ENCODE measurements around the gene TSPYL1. TPM values are rescaled to one million over a fixed set of nuclear protein-coding genes. Genes with fewer than 3 reads are reported as not detected.
A peak's percentile ranks its signal among the peaks of the same experiment; 100 is the strongest.

Gene TSPYL1
- total and polyA plus RNA-seq, 4 donors, result 30.8 to 78.0 (median 54.7) TPM

- ATAC-seq (ENCODE audit: low FRiP score) (no peak), DNase-seq (peak in 1 of 2 donors; percentile 51)
- H3K4me1 ChIP-seq (ENCODE audit: control insufficient read depth in 1 of 2, insufficient read depth in 2 of 2, low read length in 2 of 2), result peaks cover 0 to 7% of the 10 kb centered on the region in 2 donors
- intact Hi-C loops (cut with DNase I), result loop anchor here (2.0 to 5.0 kb wide), 2 partner anchors 24 to 234 kb away; partner anchors contain the start of genes CALHM5 (in 1 of the 2) and TSPYL4 (in 1 of the 2)
- H3K27ac ChIP-seq (ENCODE audit: low read depth in 1 of 2, low read length in 2 of 2), result peak overlapping the region; percentile 33 to 81
- no peaks in the 10 kb centered on the region for H3K27me3 ChIP-seq (ENCODE audit: control insufficient read depth in 1 of 2, insufficient read depth in 2 of 2, low read length in 1 of 2)
- peak overlapping the region; percentile 65 to 77 for H3K4me3 ChIP-seq (ENCODE audit: low read length in 2 of 2)
- no peaks in the 10 kb centered on the region for H3K9me3 ChIP-seq (ENCODE audit: control insufficient read depth, low read length)
- no peaks in the 10 kb centered on the region for H3K36me3 ChIP-seq (ENCODE audit: control insufficient read depth in 1 of 2, insufficient read depth in 2 of 2, low read length in 1 of 2)
- 79 to 80% methylated on average over 11 of the region's 11 CpGs for WGBS, 2 donors
Measured at GRCh38 chr6:116278481-116278829, 1.3 kb downstream of the TSPYL1 start.

DNA sequence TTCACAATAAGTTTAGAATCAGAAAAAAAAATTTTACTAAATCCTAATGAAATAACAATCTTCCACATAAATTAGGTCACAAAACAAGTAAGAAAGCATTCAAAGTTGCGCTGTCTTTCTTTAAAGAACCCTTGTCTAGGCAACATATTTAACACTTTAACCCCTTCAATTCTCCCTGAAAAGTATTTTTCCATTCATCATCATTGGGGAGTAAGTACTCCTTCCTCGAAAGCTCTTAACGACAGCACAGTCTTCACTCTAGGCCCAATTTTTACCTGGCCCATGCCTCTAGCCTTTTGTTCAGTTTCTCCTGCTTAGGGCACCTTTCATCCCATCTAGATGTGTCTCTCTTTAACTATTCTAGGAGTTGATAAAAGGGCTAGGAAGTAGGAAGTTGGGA, 2.6 kb downstream of the TSPYL1 start:
- H3K4me1 ChIP-seq (ENCODE audit: control insufficient read depth in 1 of 2, insufficient read depth in 2 of 2, low read length in 2 of 2), result peaks cover 0 to 7% of the 10 kb centered on the region in 2 donors
- DNase-seq (no peak), ATAC-seq (ENCODE audit: low FRiP score) (no peak)
- H3K27ac ChIP-seq (ENCODE audit: low read depth in 1 of 2, low read length in 2 of 2), result no peak overlapping the region
- WGBS, 2 donors, result 9 to 11% methylated on average over 3 of the region's 3 CpGs
- no peaks in the 10 kb centered on the region for H3K9me3 ChIP-seq (ENCODE audit: control insufficient read depth, low read length)
- no peaks in the 10 kb centered on the region for H3K27me3 ChIP-seq (ENCODE audit: control insufficient read depth in 1 of 2, insufficient read depth in 2 of 2, low read length in 1 of 2)
- no peaks in the 10 kb centered on the region for H3K36me3 ChIP-seq (ENCODE audit: control insufficient read depth in 1 of 2, insufficient read depth in 2 of 2, low read length in 1 of 2)
- intact Hi-C loops (cut with DNase I), result loop anchor here in 1 of 2 donors (5.0 kb wide), 1 partner anchor 235 kb away; the partner anchor contains the start of gene CALHM5
- peak overlapping the region; percentile 65 to 77 for H3K4me3 ChIP-seq (ENCODE audit: low read length in 2 of 2)

GRCh38 chr6:116271149-116271708, 8.5 kb downstream of the TSPYL1 start:
- 38 to 70% methylated on average over 2 of the region's 2 CpGs for WGBS, 2 donors
- no peak for ATAC-seq (ENCODE audit: low FRiP score)

GRCh38 chr6:116268589-116269293, 11.0 kb downstream of the TSPYL1 start:
- ATAC-seq (ENCODE audit: low FRiP score) (peak; percentile 71), DNase-seq (no peak)
- 25 to 27% methylated on average over 3 of the region's 3 CpGs for WGBS, 2 donors
- no peaks in the 10 kb centered on the region for H3K4me1 ChIP-seq (ENCODE audit: control insufficient read depth in 1 of 2, insufficient read depth in 2 of 2, low read length in 2 of 2)
- intact Hi-C loops (cut with DNase I), result no loop called here
- no peak overlapping the region for H3K4me3 ChIP-seq (ENCODE audit: low read length in 2 of 2)
- no peaks in the 10 kb centered on the region for H3K36me3 ChIP-seq (ENCODE audit: control insufficient read depth in 1 of 2, insufficient read depth in 2 of 2, low read length in 1 of 2)
- H3K27me3 ChIP-seq (ENCODE audit: control insufficient read depth in 1 of 2, insufficient read depth in 2 of 2, low read length in 1 of 2), result no peaks in the 10 kb centered on the region
- H3K9me3 ChIP-seq (ENCODE audit: control insufficient read depth, low read length), result no peaks in the 10 kb centered on the region
- no peak overlapping the region for H3K27ac ChIP-seq (ENCODE audit: low read depth in 1 of 2, low read length in 2 of 2)

More at GRCh38 chr6:116271149-116271708, 8.5 kb downstream of the TSPYL1 start:
- no peak for DNase-seq
- no peaks in the 10 kb centered on the region for H3K36me3 ChIP-seq (ENCODE audit: control insufficient read depth in 1 of 2, insufficient read depth in 2 of 2, low read length in 1 of 2)
- no peaks in the 10 kb centered on the region for H3K4me1 ChIP-seq (ENCODE audit: control insufficient read depth in 1 of 2, insufficient read depth in 2 of 2, low read length in 2 of 2)
- H3K27ac ChIP-seq (ENCODE audit: low read depth in 1 of 2, low read length in 2 of 2), result no peak overlapping the region
- H3K9me3 ChIP-seq (ENCODE audit: control insufficient read depth, low read length), result no peaks in the 10 kb centered on the region
- intact Hi-C loops (cut with DNase I), result no loop called here
- H3K27me3 ChIP-seq (ENCODE audit: control insufficient read depth in 1 of 2, insufficient read depth in 2 of 2, low read length in 1 of 2), result no peaks in the 10 kb centered on the region
- H3K4me3 ChIP-seq (ENCODE audit: low read length in 2 of 2), result no peak overlapping the region

GRCh38 chr6:116267836-116268588, 11.7 kb downstream of the TSPYL1 start:
- Histone ChIP-seq H3K4me1 (ENCODE audit: control insufficient read depth in 1 of 2, insufficient read depth in 2 of 2, low read length in 2 of 2) (no peaks in the 10 kb centered on the region), H3K9me3 (ENCODE audit: control insufficient read depth, low read length) (no peaks in the 10 kb centered on the region), H3K4me3 (ENCODE audit: low read length in 2 of 2) (no peak overlapping the region), H3K27ac (ENCODE audit: low read depth in 1 of 2, low read length in 2 of 2) (no peak overlapping the region), H3K27me3 (ENCODE audit: control insufficient read depth in 1 of 2, insufficient read depth in 2 of 2, low read length in 1 of 2) (no peaks in the 10 kb centered on the region), H3K36me3 (ENCODE audit: control insufficient read depth in 1 of 2, insufficient read depth in 2 of 2, low read length in 1 of 2) (no peaks in the 10 kb centered on the region)
- 43 to 50% methylated on average over 3 of the region's 3 CpGs for WGBS, 2 donors
- ATAC-seq (ENCODE audit: low FRiP score), result no peak
- no peak for DNase-seq
- intact Hi-C loops (cut with DNase I), result no loop called here

DNA sequence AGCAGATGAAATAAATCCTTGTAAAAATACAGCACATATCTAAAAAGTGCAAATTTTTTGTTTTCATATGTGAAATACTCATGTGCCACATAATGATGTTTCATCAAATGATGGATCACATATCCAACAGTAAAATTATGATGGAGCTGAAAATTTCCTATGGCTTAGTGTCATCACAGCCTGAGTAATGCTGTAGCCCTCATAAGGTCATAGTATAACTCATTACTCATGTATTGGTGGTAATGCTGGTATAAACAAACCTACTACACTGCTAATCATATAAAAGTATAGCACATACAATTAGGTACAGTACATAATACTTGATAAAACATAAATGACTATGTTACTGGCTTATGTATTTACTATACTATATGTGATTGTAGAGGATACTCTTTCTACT, 12.9 kb downstream of the TSPYL1 start:
- no peaks in the 10 kb centered on the region for H3K36me3 ChIP-seq (ENCODE audit: control insufficient read depth in 1 of 2, insufficient read depth in 2 of 2, low read length in 1 of 2)
- H3K9me3 ChIP-seq (ENCODE audit: control insufficient read depth, low read length), result no peaks in the 10 kb centered on the region
- no peak for DNase-seq
- H3K27ac ChIP-seq (ENCODE audit: low read depth in 1 of 2, low read length in 2 of 2), result no peak overlapping the region
- intact Hi-C loops (cut with DNase I), result no loop called here
- H3K27me3 ChIP-seq (ENCODE audit: control insufficient read depth in 1 of 2, insufficient read depth in 2 of 2, low read length in 1 of 2), result no peaks in the 10 kb centered on the region
- no peak for ATAC-seq (ENCODE audit: low FRiP score)
- H3K4me1 ChIP-seq (ENCODE audit: control insufficient read depth in 1 of 2, insufficient read depth in 2 of 2, low read length in 2 of 2), result no peaks in the 10 kb centered on the region
- H3K4me3 ChIP-seq (ENCODE audit: low read length in 2 of 2), result no peak overlapping the region

- Histone ChIP-seq H3K4me1 (ENCODE audit: control insufficient read depth in 1 of 2, insufficient read depth in 2 of 2, low read length in 2 of 2) (no peaks in the 10 kb centered on the region), H3K4me3 (ENCODE audit: low read length in 2 of 2) (no peak overlapping the region), H3K27ac (ENCODE audit: low read depth in 1 of 2, low read length in 2 of 2) (no peak overlapping the region), H3K9me3 (ENCODE audit: control insufficient read depth, low read length) (no peaks in the 10 kb centered on the region), H3K36me3 (ENCODE audit: control insufficient read depth in 1 of 2, insufficient read depth in 2 of 2, low read length in 1 of 2) (no peaks in the 10 kb centered on the region), H3K27me3 (ENCODE audit: control insufficient read depth in 1 of 2, insufficient read depth in 2 of 2, low read length in 1 of 2) (no peaks in the 10 kb centered on the region)
- 85 to 87% methylated on average over 4 of the region's 4 CpGs for WGBS, 2 donors
- peak; percentile 29 for ATAC-seq (ENCODE audit: low FRiP score)
- DNase-seq, result peak in 1 of 2 donors; percentile 55
- intact Hi-C loops (cut with DNase I), result no loop called here
Measured at GRCh38 chr6:116265041-116265829, 14.5 kb downstream of the TSPYL1 start.

DNA sequence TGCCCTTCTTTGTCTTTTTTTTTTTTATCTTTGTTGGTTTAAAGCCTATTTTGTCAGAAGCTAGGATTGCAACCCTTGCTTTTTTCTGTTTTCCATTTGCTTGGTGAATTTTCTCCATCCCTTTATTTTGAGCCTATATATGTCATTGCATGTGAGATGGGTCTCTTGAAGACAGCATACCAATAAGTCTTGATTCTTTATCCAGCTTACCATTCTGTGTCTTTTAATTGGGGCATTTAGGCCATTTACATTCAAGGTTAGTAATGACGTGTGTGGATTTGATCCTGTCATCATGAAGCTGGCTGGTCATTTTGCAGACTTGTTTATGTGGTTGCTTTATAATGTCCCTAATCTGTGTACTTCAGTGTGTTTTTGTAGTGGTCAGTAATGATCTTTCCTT, 16.4 kb downstream of the TSPYL1 start:
- 95 to 96% methylated on average over 1 of the region's 1 CpG for WGBS, 2 donors
- no peak overlapping the region for H3K4me3 ChIP-seq (ENCODE audit: low read length in 2 of 2)
- ATAC-seq (ENCODE audit: low FRiP score) (no peak), DNase-seq (no peak)
- H3K36me3 ChIP-seq (ENCODE audit: control insufficient read depth in 1 of 2, insufficient read depth in 2 of 2, low read length in 1 of 2), result no peaks in the 10 kb centered on the region
- no peaks in the 10 kb centered on the region for H3K27me3 ChIP-seq (ENCODE audit: control insufficient read depth in 1 of 2, insufficient read depth in 2 of 2, low read length in 1 of 2)
- H3K4me1 ChIP-seq (ENCODE audit: control insufficient read depth in 1 of 2, insufficient read depth in 2 of 2, low read length in 2 of 2), result no peaks in the 10 kb centered on the region
- H3K27ac ChIP-seq (ENCODE audit: low read depth in 1 of 2, low read length in 2 of 2), result no peak overlapping the region
- intact Hi-C loops (cut with DNase I), result no loop called here
- no peaks in the 10 kb centered on the region for H3K9me3 ChIP-seq (ENCODE audit: control insufficient read depth, low read length)

All from aorta (tissue), 5 donors.